ENCODE data around the gene ACAA1. TPM values are rescaled to one million over a fixed set of nuclear protein-coding genes. Genes with fewer than 3 reads are reported as not detected.

The ACAA1 gene
- total RNA-seq, 1 donor from 2014 or later, result 54.2 TPM

DNA sequence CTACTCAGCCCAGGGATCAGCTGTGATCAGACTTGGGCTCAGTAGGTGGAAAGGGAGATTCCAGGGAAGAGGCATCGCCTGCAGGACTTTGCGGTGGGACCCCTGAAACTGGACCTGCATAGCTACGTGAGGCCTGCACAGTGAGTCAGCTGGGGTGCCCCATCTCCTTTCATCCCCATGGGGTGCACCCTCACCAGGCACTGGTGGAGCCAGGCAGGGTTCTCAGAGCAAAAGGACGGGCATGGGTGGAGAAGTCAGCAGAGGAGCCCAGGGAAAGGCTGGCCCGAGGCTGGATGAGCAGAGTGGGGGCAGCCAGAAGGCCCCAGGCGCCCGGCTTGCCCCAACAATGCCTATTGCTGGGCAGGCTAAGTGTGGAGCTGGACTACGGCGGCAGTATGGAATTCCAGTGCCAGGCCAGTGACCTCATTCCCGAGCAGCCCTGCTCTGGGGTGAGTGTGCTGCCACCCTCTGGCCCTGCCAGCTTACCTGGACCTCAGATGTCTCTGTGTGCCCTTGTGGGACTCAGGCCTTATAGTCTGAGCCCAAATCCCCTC is 19.7 kb downstream of the ACAA1 start:
- Histone ChIP-seq H3K27me3 (ENCODE audit: control insufficient read depth, insufficient read depth, low read length) (no peaks in the 10 kb centered on the region), H3K4me3 (ENCODE audit: low read depth, low read length) (no peak overlapping the region), H3K36me3 (ENCODE audit: control insufficient read depth, insufficient read depth, low read length) (peaks cover 12% of the 10 kb centered on the region)
- peak; percentile 17 for DNase-seq (ENCODE audit: low read depth)
- TF ChIP-seq, protein P1, sequence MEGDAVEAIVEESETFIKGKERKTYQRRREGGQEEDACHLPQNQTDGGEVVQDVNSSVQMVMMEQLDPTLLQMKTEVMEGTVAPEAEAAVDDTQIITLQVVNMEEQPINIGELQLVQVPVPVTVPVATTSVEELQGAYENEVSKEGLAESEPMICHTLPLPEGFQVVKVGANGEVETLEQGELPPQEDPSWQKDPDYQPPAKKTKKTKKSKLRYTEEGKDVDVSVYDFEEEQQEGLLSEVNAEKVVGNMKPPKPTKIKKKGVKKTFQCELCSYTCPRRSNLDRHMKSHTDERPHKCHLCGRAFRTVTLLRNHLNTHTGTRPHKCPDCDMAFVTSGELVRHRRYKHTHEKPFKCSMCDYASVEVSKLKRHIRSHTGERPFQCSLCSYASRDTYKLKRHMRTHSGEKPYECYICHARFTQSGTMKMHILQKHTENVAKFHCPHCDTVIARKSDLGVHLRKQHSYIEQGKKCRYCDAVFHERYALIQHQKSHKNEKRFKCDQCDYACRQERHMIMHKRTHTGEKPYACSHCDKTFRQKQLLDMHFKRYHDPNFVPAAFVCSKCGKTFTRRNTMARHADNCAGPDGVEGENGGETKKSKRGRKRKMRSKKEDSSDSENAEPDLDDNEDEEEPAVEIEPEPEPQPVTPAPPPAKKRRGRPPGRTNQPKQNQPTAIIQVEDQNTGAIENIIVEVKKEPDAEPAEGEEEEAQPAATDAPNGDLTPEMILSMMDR (IDR thresholded peaks at IDR 0.05; ENCODE audit: insufficient read depth, low read length, severe bottlenecking), result peak; percentile 58
- no peak for FAIRE-seq

DNA sequence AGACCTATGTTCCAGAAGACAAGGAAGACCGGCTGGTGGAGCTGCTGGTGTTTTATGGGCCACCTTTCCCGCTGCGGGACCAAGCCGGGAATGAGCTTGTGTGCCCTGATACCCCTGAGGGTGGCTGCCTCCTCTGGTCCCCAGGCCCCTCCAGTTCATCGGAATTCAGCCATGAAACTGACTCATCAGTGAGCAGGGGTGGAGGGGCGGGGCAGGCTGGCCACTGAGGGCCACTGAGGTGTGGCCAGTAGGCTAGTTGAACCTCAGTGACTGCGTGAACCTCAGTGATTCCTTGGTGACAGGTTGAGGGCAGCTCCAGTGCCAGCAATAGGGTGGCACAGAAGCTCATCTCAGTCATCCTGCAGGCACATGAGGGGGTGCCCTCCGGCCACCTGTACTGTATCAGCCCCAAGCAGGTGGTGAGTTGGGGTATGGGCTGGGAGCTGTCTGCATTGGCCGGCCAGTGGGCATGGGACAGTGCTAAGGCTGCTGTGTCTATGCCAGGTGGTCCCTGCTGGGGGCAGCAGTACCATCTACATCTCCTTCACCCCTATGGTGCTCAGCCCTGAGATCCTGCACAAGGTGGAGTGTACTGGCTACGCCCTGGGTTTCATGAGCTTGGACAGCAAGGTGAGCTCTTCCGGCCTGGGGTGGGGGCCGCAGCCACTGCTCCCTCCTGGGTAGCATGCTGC is 20.3 kb downstream of the ACAA1 start:
- DNase-seq (ENCODE audit: low read depth), result no peak
- TF ChIP-seq, protein P1 (IDR thresholded peaks at IDR 0.05; ENCODE audit: insufficient read depth, low read length, severe bottlenecking), result no peak
- H3K4me3 ChIP-seq (ENCODE audit: low read depth, low read length), result no peak overlapping the region
- H3K36me3 ChIP-seq (ENCODE audit: control insufficient read depth, insufficient read depth, low read length), result peaks cover 7% of the 10 kb centered on the region
- FAIRE-seq, result no peak
- no peaks in the 10 kb centered on the region for H3K27me3 ChIP-seq (ENCODE audit: control insufficient read depth, insufficient read depth, low read length)

DNA sequence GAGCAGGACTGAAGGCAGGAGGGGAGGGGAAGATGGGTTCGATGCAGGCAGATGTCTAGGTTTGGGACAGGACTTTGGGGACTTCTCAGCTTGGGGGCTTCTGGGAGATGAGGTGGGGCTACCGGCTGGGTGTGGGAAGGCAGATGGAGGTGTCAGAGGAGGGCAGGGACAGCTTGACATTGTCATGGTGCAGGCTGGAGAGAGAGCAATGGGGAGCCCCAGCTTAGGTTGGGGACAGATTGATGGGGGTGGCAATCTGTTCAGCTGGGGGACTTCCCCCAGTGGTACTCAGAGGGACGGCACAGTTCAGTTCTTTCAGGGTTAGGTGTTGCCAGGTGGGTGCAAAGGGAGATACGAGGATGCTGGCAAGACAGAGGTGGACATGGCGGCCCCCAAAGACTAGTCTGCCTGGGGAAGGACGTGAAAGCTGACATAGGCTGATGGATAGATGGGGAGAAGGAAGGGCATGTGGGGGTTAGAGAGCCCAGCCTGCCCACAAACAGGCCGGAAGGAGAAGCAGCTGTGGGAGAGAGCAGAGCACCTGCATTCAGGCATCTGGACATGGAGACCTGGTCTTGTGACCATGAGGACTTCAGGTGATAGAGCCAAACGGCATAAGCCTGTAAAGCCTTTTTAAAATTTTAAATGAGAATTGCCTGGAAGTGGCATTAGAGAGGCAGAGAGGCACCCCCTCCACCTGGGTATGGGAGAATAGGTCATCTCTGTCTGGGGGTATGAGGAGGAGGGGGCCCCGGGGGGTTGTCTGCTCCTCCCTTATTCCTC is 21.1 kb downstream of the ACAA1 start:
- no peaks in the 10 kb centered on the region for H3K27me3 ChIP-seq (ENCODE audit: control insufficient read depth, insufficient read depth, low read length)
- DNase-seq (ENCODE audit: low read depth), result no peak
- TF ChIP-seq, protein P1 (IDR thresholded peaks at IDR 0.05; ENCODE audit: insufficient read depth, low read length, severe bottlenecking), result no peak
- H3K36me3 ChIP-seq (ENCODE audit: control insufficient read depth, insufficient read depth, low read length), result peaks cover 2% of the 10 kb centered on the region
- H3K4me3 ChIP-seq (ENCODE audit: low read depth, low read length), result no peak overlapping the region
- FAIRE-seq, result no peak

DNA sequence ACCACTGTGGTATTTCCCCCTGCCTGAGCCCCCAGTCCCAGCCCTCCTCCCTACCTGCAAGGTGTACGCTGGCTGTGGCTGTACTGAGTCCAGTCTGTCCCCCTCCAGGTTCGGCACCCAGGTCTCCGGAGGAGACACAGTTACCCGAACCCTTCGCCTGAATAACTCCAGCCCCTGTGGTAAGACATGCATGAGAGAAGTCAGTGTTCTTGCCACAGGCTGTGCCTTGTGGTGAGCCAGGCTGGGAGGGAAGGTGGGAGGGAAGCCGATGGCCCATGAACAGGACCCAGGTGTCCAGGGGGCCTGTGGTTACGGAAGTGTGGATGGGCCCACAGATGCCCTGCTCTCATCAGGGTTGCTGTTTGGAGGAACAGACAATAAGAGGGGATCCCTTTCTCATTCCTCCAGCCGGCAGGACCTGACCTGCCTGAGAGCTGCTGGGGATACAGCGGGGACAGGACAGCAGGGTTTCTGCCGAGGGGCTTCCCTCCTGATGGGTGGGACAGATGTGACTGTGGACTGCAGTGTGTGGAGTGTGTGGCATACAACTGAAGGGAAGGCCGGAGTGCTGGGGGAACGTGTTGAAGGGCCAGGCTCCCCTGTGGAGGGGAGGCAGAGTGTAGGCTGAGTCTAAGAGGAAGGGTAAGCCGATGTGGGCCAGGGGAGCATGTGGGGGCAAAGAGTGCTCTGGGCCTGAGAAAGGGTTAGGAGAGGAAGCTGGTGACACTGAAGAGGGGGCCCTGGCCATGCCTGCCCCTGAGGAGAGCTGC is 21.9 kb downstream of the ACAA1 start:
- no peaks in the 10 kb centered on the region for H3K27me3 ChIP-seq (ENCODE audit: control insufficient read depth, insufficient read depth, low read length)
- no peaks in the 10 kb centered on the region for H3K36me3 ChIP-seq (ENCODE audit: control insufficient read depth, insufficient read depth, low read length)
- FAIRE-seq (no peak), DNase-seq (ENCODE audit: low read depth) (no peak)
- no peak overlapping the region for H3K4me3 ChIP-seq (ENCODE audit: low read depth, low read length)
- TF ChIP-seq, protein P1 (IDR thresholded peaks at IDR 0.05; ENCODE audit: insufficient read depth, low read length, severe bottlenecking), result no peak

DNA sequence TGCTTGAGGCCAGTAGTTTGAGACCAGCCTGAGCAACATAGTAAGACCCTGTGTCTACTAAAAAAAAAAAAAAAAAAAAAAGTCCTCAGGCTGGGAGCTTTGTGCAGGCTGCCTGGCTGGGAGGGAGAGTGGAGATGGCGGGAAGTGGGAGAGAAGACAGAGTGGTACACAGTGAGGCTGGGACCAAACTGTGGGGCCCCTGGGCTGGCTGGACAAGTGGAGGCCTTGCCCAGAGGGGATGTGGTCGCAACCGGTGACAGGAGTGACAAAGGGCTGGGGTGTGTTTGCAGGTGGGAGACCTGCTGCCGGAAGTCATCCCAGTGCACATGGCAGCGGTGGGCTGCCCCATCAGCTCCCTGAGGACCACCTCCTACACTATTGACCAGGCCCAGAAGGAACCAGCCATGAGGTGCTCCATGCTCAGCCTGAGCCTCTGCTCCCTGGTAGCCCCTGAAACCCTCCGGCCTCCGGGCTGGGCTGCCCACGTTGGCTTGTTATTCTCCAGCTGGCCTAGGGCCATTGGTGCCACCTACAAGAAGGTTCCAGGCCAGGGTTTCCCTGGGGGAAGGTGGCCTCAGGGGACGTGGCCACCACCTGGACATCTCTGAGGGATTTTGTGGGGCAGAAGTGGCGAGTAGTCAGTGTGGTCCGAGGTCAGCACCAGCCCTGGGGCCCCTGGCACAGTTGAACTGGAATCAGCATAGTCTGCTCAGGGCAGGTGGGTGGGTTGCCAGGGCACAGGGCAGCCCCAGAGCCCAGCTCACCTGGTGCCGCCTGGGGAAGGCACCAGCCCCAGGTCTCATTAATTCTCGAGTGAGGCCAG is 22.7 kb downstream of the ACAA1 start:
- TF ChIP-seq, protein P1 (IDR thresholded peaks at IDR 0.05; ENCODE audit: insufficient read depth, low read length, severe bottlenecking), result no peak
- no peaks in the 10 kb centered on the region for H3K36me3 ChIP-seq (ENCODE audit: control insufficient read depth, insufficient read depth, low read length)
- FAIRE-seq (peak; percentile 7), DNase-seq (ENCODE audit: low read depth) (no peak)
- no peaks in the 10 kb centered on the region for H3K27me3 ChIP-seq (ENCODE audit: control insufficient read depth, insufficient read depth, low read length)
- H3K4me3 ChIP-seq (ENCODE audit: low read depth, low read length), result no peak overlapping the region
